Posterior vena cava (tissue), 2 donors: Measurements from ENCODE around the gene SERPINE1. TPM values are rescaled to one million over a fixed set of nuclear protein-coding genes. Genes with fewer than 3 reads are reported as not detected.
"Not testable (repeated sequence)": the region's sequence is repeated elsewhere in the genome, so short reads cannot be mapped to it uniquely, and the experiment has no call there.

Experiments
- DNase-seq: peaks from one replicate; pipeline ENCODE4 v3.0.0-alpha.2; 2020; ENCODE audit warnings: low spot score
- intact Hi-C, 2 donors: fragments of 100-400 bp; cut with DNase I; formaldehyde crosslinking; loops; one replicate each; pipeline versions ENCODE4 v1.14.1 to v1.14.2; 2022 to 2023
- total RNA-seq, 2 donors: library from RNA; stranded (reverse); fragmentation: NEBNext Ultra II Directional; extraction: Animal tissue kit (Norgen Biotek cat#: 25700); gene quantifications; one replicate each; pipeline ENCODE4 v1.2.1, GENCODE V29; 2021
- donor health status: DM: yes; HTN: yes; CAD: no.
- donor health status: DM: yes; HTN: yes; CAD: no.

Gene SERPINE1
- total RNA-seq, 2 donors from 2014 or later, result 77.3 to 240 TPM

DNA sequence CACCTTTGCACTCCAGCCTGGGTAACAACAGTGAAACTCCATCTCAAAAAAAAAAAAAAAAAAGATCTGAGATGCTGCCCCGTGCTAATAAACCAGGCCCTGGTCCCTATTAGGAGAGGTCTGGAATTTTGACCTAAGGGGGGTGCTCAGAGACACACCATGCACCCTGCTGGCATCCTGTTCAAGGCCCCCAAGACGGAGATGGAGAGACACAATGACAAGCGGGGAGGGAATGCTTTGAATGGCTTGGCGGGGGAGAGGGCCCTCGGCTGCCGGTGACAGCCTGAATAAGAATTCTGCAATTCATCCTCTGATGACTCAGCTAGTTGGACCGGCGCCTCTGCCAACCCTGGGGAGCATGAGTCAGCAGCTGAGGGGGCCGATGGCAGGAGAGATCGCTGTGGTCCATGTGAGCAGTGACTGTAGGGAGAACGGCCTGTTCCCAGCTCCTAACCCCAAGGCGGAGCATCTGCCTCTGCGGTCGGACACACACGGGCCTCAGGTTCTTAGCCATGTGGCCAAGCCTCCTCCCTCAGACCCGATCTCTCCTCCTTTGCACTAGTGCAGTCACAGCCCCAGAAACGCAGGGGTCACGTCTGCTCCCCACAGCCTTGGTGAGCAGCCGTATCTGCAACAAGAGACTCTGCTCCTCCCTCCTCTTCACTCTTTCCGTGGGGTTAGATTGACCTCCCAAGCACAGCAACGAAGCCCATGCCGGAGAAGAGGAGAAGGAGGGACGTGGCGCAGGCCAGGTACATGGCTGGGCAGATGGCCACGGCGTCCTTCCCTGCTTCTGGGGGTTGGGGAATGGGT, 26.7 kb upstream of the SERPINE1 start:
- intact Hi-C loops, result loop anchor here (5.0 kb wide), 1 partner anchor 32 kb away; no protein-coding TSS in a partner anchor
- peak; percentile 99 for DNase-seq

DNA sequence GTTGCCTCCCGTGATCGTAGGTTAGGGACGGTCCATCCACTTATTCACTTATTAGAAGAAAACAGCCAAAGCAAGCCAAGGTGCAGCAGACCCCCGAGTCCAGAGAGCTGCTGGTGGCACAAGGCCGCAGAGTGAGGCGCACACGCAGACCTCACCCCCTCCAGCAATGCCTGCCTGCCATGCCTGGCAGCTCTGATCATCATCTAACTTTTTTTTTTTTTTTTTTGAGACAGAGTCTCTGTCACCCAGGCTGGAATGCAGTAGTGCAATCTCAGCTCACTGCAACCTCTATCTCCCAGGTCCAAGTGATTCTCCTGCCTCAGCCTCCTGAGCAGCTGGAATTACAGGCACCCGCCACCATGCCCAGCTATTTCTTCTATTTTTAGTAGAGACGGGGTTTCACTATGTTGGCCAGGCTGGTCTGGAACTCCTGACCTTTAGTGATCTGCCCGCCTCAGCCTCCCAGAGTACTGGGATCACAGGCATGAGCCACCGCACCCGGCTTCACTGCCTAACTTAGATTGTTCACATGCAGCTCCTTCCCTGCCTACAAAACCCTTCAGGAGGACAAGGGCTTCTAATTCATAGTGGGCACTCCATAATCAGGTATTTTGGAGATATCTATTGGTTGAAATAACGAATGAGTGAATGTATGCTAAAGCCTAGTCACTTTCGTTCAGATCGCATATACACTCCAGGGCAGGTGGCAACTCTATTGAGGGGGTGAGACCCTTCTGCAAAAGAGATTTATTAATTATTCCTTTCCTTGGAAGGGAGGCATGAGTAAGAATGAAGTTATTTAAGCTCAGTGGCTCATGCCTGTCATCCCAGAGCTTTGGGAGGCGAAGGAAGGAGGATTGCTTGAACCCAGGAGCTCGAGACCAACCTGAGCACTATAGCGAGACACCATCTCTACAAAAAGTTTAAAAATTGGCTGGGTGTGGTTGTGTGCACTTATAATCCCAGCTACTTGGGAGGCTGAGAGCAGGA, 25.8 kb upstream of the SERPINE1 start:
- intact Hi-C loops, result no loop called here
- DNase-seq, result no peak

GRCh38 chr7:101102026-101102425, 24.9 kb upstream of the SERPINE1 start:
- intact Hi-C loops, result no loop called here
- no peak for DNase-seq

DNA sequence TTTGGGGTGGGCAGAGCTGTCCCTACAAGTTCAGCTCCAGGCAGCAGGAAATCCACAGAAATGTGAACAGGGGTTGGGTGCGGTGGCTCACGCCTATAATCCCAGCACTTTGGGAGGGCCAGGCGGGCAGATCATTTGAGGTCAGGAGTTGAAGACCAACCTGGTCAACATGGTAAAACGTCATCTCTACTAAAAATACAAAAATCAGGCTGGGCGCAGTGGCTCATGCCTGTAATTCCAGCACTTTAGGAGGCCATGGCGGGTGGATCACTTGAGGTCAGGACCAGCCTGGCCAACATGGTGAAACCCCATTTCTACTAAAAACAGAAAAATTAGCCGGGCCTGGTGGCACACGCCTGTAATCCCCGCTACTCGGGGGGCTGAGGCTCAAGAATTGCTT, 23.2 kb upstream of the SERPINE1 start:
- not testable (repeated sequence) for DNase-seq

DNA sequence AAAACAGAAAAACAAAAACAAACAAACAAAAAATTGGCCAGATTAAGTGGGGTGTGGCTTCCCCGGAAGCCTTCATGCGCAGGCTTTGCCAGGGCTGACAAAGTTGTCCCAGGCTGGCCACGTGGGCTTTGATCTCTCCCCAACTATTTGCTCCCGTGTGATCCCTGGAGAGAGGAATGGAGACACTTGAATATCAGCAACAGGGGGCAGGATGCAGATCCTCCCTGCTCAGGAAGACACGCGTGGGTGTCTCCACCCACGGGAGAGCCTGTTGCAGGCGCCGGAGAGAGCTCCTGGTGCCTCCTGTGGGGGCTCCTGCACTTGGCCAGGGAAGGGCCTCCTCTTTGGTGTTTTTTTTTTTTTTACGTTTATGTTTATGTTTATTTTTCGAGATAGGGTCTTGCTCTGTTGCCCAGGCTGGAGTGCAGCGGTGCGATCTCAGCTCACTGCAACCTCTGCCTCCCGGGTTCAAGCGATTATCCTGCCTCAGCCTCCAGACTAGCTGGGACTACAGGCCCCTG, 22.7 kb upstream of the SERPINE1 start:
- intact Hi-C loops, result no loop called here

More for the DNA sequence above, 23.2 kb upstream of the SERPINE1 start:
- intact Hi-C loops, result not testable (repeated sequence)

DNA sequence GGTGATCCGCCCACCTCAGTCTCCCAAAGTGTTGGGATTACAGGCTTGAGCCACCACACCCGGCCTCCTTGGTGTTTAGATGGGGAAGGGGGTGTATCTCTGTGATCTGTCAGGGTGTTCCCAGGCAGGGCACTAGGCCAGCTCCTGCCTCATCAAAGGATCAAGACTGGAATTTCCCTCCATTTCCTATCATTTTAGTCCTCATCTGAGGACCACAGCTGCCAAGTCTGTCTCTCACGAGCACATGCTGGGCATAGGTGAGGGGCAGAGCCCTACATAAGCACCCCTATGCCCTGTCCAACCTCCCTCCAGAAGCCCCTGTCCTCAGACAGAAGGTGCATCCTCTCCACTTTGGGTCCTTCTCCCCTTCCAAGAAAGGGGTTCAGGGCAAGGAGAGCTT, 22.1 kb upstream of the SERPINE1 start:
- DNase-seq, result no peak
- intact Hi-C loops, result no loop called here

More for the DNA sequence above, 22.7 kb upstream of the SERPINE1 start:
- no peak for DNase-seq

GRCh38 chr7:101105248-101105647, 21.7 kb upstream of the SERPINE1 start:
- DNase-seq, intact Hi-C loops: not testable (repeated sequence)

DNA sequence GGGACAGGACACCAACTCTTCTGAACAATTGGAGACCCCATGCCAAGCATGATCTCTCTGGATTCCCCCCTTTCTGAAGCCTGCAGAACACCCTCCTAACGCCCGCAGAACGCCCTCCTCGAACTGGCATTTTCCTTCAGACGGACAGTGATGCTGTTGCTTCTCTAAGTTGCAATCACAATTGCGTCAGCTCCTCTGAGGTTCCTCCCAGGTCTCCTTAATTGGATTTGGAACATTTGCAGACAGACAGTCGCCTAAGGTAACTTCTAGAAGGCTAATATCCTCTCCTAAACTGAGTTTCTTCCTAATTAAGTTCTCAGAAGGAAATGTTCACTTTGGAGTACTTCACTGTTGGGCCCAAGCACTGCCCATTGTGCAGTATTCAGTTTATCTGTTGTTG, 20.5 kb upstream of the SERPINE1 start:
- no peak for DNase-seq
- intact Hi-C loops, result no loop called here

DNA sequence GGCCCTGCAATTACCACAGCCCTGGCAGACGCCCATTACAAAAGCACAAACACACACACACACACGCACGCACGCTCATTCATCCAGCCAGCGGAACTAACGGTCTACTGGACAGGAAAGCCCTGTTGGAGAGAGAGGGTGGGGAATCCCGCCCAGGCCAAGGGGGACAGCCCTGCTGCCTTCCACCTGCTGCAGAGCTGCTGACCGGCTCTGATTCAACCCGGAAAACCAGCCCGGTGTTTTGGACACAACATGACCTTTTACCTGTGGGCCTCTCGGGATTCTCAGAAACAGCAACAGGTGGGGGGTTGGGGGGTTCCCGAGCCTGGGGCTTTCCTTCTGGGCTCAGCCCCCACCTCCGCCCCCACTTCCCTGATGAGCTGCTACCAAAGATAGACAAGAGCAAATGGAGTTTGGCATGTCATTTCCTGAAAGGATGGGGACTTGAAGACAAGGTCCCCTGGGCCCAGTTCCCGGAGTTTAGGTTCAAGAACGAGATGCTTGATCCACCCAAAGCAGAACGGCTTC, 18.5 kb upstream of the SERPINE1 start:
- intact Hi-C loops, result no loop called here

GRCh38 chr7:101108961-101109360, 17.9 kb upstream of the SERPINE1 start:
- DNase-seq, result no peak
- intact Hi-C loops, result no loop called here

More for the DNA sequence above, 18.5 kb upstream of the SERPINE1 start:
- peak; percentile 86 for DNase-seq

DNA sequence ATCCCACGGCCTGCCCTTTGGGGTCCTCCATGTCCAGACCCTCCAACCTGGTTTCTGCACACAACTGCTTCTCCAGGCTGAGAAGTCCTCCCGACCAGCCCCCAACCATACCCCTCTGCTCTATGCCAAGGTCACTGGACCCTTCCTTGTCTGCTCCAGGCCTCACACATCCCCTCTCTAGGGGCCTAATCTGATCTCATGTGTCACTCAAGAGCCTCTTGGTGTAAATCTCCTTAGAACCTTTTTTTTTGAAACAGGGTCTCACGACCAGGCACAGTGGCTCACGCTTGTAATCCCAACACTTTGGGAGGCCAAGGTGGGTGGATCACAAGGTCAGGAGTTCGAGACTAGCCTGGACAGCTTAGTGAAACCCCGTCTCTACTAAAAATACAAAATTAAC, 17.5 kb upstream of the SERPINE1 start:
- intact Hi-C loops, result no loop called here
- DNase-seq, result no peak

- intact Hi-C loops, result no loop called here
- no peak for DNase-seq
Observed at GRCh38 chr7:101111261-101111660, 15.6 kb upstream of the SERPINE1 start.

GRCh38 chr7:101112233-101112632, 14.7 kb upstream of the SERPINE1 start:
- intact Hi-C loops, result no loop called here
- no peak for DNase-seq

GRCh38 chr7:101113140-101113539, 13.8 kb upstream of the SERPINE1 start:
- DNase-seq, intact Hi-C loops: not testable (repeated sequence)

- intact Hi-C loops, result no loop called here
- DNase-seq, result no peak
Observed at GRCh38 chr7:101113836-101114235, 13.1 kb upstream of the SERPINE1 start.

- intact Hi-C loops, result no loop called here
- DNase-seq, result no peak
Observed at GRCh38 chr7:101114492-101114891, 12.4 kb upstream of the SERPINE1 start.

- intact Hi-C loops, result no loop called here
- DNase-seq, result no peak
Observed at GRCh38 chr7:101115215-101115614, 11.7 kb upstream of the SERPINE1 start.

- intact Hi-C loops, result no loop called here
Observed at GRCh38 chr7:101116898-101117297, 10.0 kb upstream of the SERPINE1 start.

GRCh38 chr7:101118856-101119255, 8.0 kb upstream of the SERPINE1 start:
- no peak for DNase-seq
- intact Hi-C loops, result no loop called here

More at GRCh38 chr7:101116898-101117297, 10.0 kb upstream of the SERPINE1 start:
- no peak for DNase-seq
